NT2/D1 (cell line): ENCODE measurements around the gene TMEM238L.

ENCODE experiments used
- SUZ12 ChIP-seq: IDR thresholded peaks from 2 replicates; pipeline ENCODE4 v1.6.1; 2011; ENCODE audit not compliant: insufficient read length, insufficient read depth; ENCODE audit errors: extremely low read depth
- YY1 ChIP-seq: IDR thresholded peaks from 2 replicates; pipeline ENCODE4 v1.6.1; 2011; ENCODE audit not compliant: insufficient read length, insufficient read depth
- ZNF274 ChIP-seq: IDR thresholded peaks from 2 replicates; pipeline ENCODE4 v1.6.1; 2011; ENCODE audit warnings: mild to moderate bottlenecking, low read depth, low read length

DNA sequence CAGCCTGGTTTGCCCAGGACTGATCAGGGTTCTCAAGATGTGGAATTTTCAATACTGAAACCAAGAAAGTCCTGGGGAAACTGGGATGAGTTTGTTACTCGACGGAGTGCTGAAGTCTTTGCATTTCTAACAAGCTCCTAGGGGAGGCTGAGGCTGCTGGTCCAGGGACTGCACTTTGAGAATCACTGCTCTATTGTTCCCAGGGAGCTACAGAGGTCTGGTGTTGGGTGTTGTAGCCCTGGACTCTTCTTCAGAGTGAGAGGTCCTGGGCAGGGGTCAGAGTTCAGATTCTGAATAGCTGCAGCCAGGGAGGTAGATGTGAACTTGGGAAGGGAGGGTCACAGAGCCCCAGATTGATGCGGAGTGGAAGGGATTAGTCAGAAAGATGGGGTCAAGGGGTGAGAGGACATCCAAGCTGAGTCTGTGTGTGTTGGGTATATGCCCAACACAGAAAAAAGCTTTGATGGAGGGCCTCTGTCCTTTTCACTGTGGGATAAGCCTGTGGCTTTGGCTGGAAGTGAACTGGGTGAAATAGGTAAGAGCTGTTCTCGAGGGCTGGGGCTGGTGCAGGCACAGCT lies 14.1 kb downstream of the TMEM238L start:
- TF ChIP-seq ZNF274, result no peak
- no peak for TF ChIP-seq YY1
- no peak for TF ChIP-seq SUZ12
